Esophagus squamous epithelium (tissue), 4 donors: ENCODE results near the gene GPR150.

Source experiments
- CTCF ChIP-seq, 6 experiments: fragments of 450-650 bp in 4 of 6; fragments of 200-600 bp in 2 of 6; sonication (generic) in 2 of 6; IDR thresholded peaks; one replicate each; pipeline ENCODE4 v1.5.1; 2016 to 2019; ENCODE audit warnings: antibody characterized with exemption in 6 of 6, mild to moderate bottlenecking in 4 of 6, moderate library complexity in 4 of 6
- POLR2A ChIP-seq, 4 donors: fragments of 450-650 bp; IDR thresholded peaks; one replicate each; pipeline ENCODE4 v1.6.1; 2017; ENCODE audit warnings: antibody characterized with exemption in 4 of 4, mild to moderate bottlenecking in 4 of 4, moderate library complexity in 3 of 4

DNA sequence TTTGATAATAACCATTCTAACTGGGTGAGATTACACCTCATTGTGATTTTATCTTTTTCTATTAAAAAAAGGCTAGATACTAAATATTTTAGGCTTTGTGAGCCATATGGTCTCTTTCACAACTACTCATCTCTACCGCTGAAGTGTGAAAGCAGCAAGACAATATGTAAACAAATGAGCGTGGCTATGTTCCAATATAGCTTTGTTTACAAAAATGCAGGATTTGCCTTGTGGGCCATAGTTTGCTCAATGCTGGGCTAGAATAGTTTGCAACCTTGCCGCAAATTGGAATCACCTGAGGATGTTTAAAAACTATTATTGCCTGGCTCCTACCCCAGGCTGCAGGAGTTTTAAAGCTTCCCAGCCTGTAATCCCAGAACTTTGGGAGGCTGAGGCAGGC, 10.2 kb upstream of the GPR150 start:
- no peak for TF ChIP-seq CTCF (IDR thresholded peaks at IDR 0.05)
- no peak for TF ChIP-seq POLR2A (IDR thresholded peaks at IDR 0.05)
